ENCODE measurements around the gene WDFY2. TPM values are rescaled to one million over a fixed set of nuclear protein-coding genes. Genes with fewer than 3 reads are reported as not detected.

WDFY2 gene
- total RNA-seq, 1 experiment from 2014 or later, result 14.1 TPM

DNA sequence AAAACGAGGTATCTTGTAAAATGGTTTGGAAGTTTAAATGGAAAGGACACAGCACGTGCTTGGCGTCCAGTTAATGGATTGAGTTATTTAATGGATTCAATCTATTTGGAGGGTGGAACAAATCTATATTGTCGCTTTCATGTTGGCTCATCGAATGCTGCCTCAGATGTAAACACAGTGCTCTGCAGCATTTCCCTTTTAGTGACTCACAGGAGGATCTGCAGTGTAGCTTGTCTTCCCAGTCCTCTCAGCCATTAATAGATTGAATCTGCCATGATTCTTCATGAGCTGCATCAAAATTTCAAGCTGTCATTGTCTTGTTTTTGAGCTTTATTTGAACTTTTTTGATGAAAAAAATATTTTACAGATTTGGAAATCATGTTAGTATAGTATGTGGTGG lies 175.0 kb downstream of the WDFY2 start:
- H4K20me1 ChIP-seq (ENCODE audit: insufficient read depth), result no peaks in the 10 kb centered on the region
- TF ChIP-seq, protein P1, sequence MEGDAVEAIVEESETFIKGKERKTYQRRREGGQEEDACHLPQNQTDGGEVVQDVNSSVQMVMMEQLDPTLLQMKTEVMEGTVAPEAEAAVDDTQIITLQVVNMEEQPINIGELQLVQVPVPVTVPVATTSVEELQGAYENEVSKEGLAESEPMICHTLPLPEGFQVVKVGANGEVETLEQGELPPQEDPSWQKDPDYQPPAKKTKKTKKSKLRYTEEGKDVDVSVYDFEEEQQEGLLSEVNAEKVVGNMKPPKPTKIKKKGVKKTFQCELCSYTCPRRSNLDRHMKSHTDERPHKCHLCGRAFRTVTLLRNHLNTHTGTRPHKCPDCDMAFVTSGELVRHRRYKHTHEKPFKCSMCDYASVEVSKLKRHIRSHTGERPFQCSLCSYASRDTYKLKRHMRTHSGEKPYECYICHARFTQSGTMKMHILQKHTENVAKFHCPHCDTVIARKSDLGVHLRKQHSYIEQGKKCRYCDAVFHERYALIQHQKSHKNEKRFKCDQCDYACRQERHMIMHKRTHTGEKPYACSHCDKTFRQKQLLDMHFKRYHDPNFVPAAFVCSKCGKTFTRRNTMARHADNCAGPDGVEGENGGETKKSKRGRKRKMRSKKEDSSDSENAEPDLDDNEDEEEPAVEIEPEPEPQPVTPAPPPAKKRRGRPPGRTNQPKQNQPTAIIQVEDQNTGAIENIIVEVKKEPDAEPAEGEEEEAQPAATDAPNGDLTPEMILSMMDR (conservative IDR thresholded peaks at IDR 0.05), result no peak
- TF ChIP-seq EZH2 (IDR thresholded peaks at IDR 0.05; ENCODE audit: low read depth), result no peak
- no peaks in the 10 kb centered on the region for H3K79me2 ChIP-seq (ENCODE audit: low read depth)
- H3K4me1 ChIP-seq (replicated peaks; ENCODE audit: insufficient read depth), result no peaks in the 10 kb centered on the region
- H3K9me2 ChIP-seq (ENCODE audit: insufficient read depth), result no peaks in the 10 kb centered on the region
- H3K27ac ChIP-seq, result no peak overlapping the region
- BruUV-seq (replicated peaks), result no TSS peak
- no peaks in the 10 kb centered on the region for H3K9me3 ChIP-seq (ENCODE audit: insufficient read depth, low read depth)
- H3K4me2 ChIP-seq, result no peak overlapping the region
- intact Hi-C loops (cut with micrococcal nuclease; ENCODE audit: unreplicated experiment), result no loop called here
- H3K27me3 ChIP-seq (ENCODE audit: insufficient read depth, low read depth), result no peaks in the 10 kb centered on the region
- ChIA-PET CTCF (no interaction called here), POLR2A (ENCODE audit: unreplicated experiment) (no interaction called here)
- H3K4me3 ChIP-seq, result no peak overlapping the region
- no peak overlapping the region for H2AFZ ChIP-seq
- no peak for DNase-seq
- no peaks in the 10 kb centered on the region for H3F3A ChIP-seq (ENCODE audit: insufficient read depth, low read depth)
- peaks cover 5% of the 10 kb centered on the region; the same call in 1 of the 2 replicates for H3K36me3 ChIP-seq (ENCODE audit: low read depth)

DNA sequence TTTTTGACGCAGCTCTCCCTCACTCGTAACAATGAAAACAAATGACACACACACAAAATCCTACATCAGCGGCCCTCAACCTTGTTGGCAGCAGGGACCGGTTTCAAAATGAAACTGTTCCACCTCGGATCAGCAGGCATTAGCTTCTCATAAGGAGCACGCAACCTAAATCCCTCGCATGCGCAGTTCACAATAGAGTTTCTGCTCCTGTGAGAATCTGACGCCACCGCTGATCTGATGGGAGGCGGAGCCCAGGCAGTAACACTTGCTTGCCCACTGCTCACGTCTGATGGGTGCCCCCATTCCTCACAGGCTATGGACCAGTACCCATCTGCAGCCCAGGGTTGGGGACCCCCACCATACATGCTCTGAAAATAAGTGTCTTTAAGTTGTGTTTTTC lies 176.3 kb downstream of the WDFY2 start:
- no peak overlapping the region for H3K4me2 ChIP-seq
- no peak for DNase-seq
- H3K9me3 ChIP-seq (ENCODE audit: insufficient read depth, low read depth), result no peaks in the 10 kb centered on the region
- no peak overlapping the region for H3K27ac ChIP-seq
- H3K4me1 ChIP-seq (replicated peaks; ENCODE audit: insufficient read depth), result no peaks in the 10 kb centered on the region
- peaks cover 5% of the 10 kb centered on the region; the same call in 1 of the 2 replicates for H3K36me3 ChIP-seq (ENCODE audit: low read depth)
- no peaks in the 10 kb centered on the region for H3K27me3 ChIP-seq (ENCODE audit: insufficient read depth, low read depth)
- no peaks in the 10 kb centered on the region for H3K79me2 ChIP-seq (ENCODE audit: low read depth)
- H3F3A ChIP-seq (ENCODE audit: insufficient read depth, low read depth), result no peaks in the 10 kb centered on the region
- no TSS peak for BruUV-seq (replicated peaks)
- CTCF ChIA-PET, result interaction anchor here (0.6 kb wide), 1 partner anchor 19 kb away, joined by 5 read pairs; no protein-coding TSS in a partner anchor
- H3K9me2 ChIP-seq (ENCODE audit: insufficient read depth), result no peaks in the 10 kb centered on the region
- H2AFZ ChIP-seq, result no peak overlapping the region
- TF ChIP-seq EZH2 (IDR thresholded peaks at IDR 0.05; ENCODE audit: low read depth), result no peak
- TF ChIP-seq, protein P1 (conservative IDR thresholded peaks at IDR 0.05), result no peak
- POLR2A ChIA-PET (ENCODE audit: unreplicated experiment), result no interaction called here
- no peak overlapping the region for H3K4me3 ChIP-seq
- intact Hi-C loops (cut with micrococcal nuclease; ENCODE audit: unreplicated experiment), result no loop called here
- no peaks in the 10 kb centered on the region for H4K20me1 ChIP-seq (ENCODE audit: insufficient read depth)

DNA sequence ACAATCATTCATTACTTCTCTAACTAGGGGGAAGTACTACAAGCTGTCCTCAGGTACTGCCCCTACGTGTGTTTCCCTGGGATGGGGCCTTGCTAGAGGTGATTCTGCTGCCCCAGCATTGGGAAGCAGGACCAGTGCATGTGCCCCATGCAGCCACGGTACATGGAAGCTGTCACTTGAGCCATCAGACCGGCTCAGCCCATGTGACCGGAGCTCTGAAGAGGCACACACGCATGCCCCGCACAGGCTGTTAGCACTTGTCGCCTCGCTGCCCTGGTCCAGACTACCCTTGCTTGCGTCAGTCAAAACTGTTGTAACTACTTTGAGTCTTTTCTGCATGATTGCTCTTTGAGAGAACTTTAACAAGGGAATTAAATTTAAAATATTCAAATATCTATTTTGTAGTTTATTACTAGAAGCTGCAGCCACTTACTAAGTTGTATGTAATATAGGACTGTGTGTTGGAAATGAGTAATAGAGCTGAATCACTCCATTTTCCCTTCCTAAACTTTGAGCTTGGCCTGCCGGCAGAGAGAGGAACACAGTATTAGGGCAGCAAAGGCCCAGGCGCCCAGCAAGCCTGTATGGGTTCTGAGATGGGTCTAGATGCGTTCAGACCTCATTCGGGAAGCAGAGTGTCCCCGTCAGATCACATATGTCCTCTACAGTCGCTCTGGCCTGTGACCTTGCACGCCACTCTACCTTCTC lies 177.5 kb downstream of the WDFY2 start:
- Histone ChIP-seq H3K27me3 (ENCODE audit: insufficient read depth, low read depth) (no peaks in the 10 kb centered on the region), H3K4me3 (no peak overlapping the region), H3K4me2 (no peak overlapping the region), H3F3A (ENCODE audit: insufficient read depth, low read depth) (no peaks in the 10 kb centered on the region), H4K20me1 (ENCODE audit: insufficient read depth) (no peaks in the 10 kb centered on the region), H3K79me2 (ENCODE audit: low read depth) (no peaks in the 10 kb centered on the region), H3K36me3 (ENCODE audit: low read depth) (peaks cover 5% of the 10 kb centered on the region; the same call in 1 of the 2 replicates), H3K27ac (no peak overlapping the region), H3K9me2 (ENCODE audit: insufficient read depth) (no peaks in the 10 kb centered on the region; the same call in 1 of the 2 replicates), H3K4me1 (replicated peaks; ENCODE audit: insufficient read depth) (no peaks in the 10 kb centered on the region), H2AFZ (no peak overlapping the region), H3K9me3 (ENCODE audit: insufficient read depth, low read depth) (no peaks in the 10 kb centered on the region)
- ChIA-PET CTCF (no interaction called here), POLR2A (ENCODE audit: unreplicated experiment) (no interaction called here)
- intact Hi-C loops (cut with micrococcal nuclease; ENCODE audit: unreplicated experiment), result no loop called here
- TF ChIP-seq EZH2 (IDR thresholded peaks at IDR 0.05; ENCODE audit: low read depth), result no peak
- TF ChIP-seq, protein P1 (conservative IDR thresholded peaks at IDR 0.05), result no peak
- no peak for DNase-seq
- no TSS peak for BruUV-seq (replicated peaks)

Measured in PC-9 (cell line).